GM12878 (cell line): ENCODE results near the gene ENDOV. TPM values are rescaled to one million over a fixed set of nuclear protein-coding genes. Genes with fewer than 3 reads are reported as not detected.

Source experiments
- ATAC-seq: fragments of 200-7000 bp; cut with Tn5 transposase; 3 replicates; pipeline ENCODE4 v1.9.1; 2020; ENCODE audit warnings: mild to moderate bottlenecking, moderate library complexity
- BruUV-seq: library from RNA; stranded (reverse); fragments of 400-500 nt; replicated peaks from 2 replicates; lab custom pipeline; 2021; lab: Mats Ljungman, UMichigan
- CTCF ChIA-PET: fragments of 300-600 bp; sonication (Branson Sonifier 250); formaldehyde crosslinking; extraction: SDS; loops from one replicate; lab custom pipeline; 2021; ENCODE audit warnings: inconsistent platforms; lab: Yijun Ruan, JAX
- POLR2A ChIA-PET: fragments of 350-600 bp; formaldehyde crosslinking; extraction: SDS; loops from one replicate; lab custom pipeline; 2021; ENCODE audit warnings: inconsistent platforms; lab: Charles Lee
- RAD21 ChIA-PET: fragments of 300-600 bp; sonication (Branson Sonifier 250); formaldehyde crosslinking; loops from one replicate; lab custom pipeline; 2023; ENCODE audit warnings: antibody characterized with exemption; ENCODE audit not compliant: unreplicated experiment; lab: Charles Lee
- SMC1A ChIA-PET: fragments of 300-600 bp; sonication (Branson Sonifier 250); formaldehyde crosslinking; loops from one replicate; lab custom pipeline; 2023; ENCODE audit not compliant: unreplicated experiment, uncharacterized antibody; lab: Charles Lee
- DNase-seq: peaks from one replicate; pipeline ENCODE4 v3.0.0-alpha.2; 2011; ENCODE audit warnings: low read depth, low spot score
- FAIRE-seq: peaks from 3 replicates; lab custom pipeline; 2011; peaks lifted over from hg19 to GRCh38; lab: Jason Lieb, UNC
- H2AFZ ChIP-seq: 2 replicates; pipeline ENCODE4 v1.6.0; 2011; ENCODE audit warnings: low read depth, low read length, control low read depth; ENCODE audit not compliant: control insufficient read depth
- H3K27ac ChIP-seq: 2 replicates; pipeline ENCODE4 v1.5.1; 2011; ENCODE audit warnings: control low read depth; ENCODE audit not compliant: control insufficient read depth, insufficient read depth
- H3K27me3 ChIP-seq, 2 experiments: replicated peaks in 1 of 2; 2 replicates each; pipeline versions ENCODE4 v1.6.0 to v1.6.1; 2011; ENCODE audit warnings: low read length in 1 of 2; ENCODE audit not compliant: control insufficient read depth in 2 of 2, insufficient read depth in 2 of 2
- H3K36me3 ChIP-seq, 2 experiments: 2 replicates each; pipeline ENCODE4 v1.5.1; 2011; ENCODE audit warnings: low read length in 1 of 2; ENCODE audit not compliant: control insufficient read depth in 2 of 2, insufficient read depth in 2 of 2
- H3K4me1 ChIP-seq: 2 replicates; pipeline ENCODE4 v1.6.1; 2011; ENCODE audit warnings: mild to moderate bottlenecking, low read length, moderate library complexity, mixed read lengths; ENCODE audit not compliant: control insufficient read depth, insufficient read depth
- H3K4me2 ChIP-seq: 2 replicates; pipeline ENCODE4 v1.6.0; 2011; ENCODE audit warnings: control low read depth; ENCODE audit not compliant: control insufficient read depth, insufficient read depth
- H3K4me3 ChIP-seq: fragments of 200-600 bp; sonication (generic); 2 replicates; pipeline ENCODE4 v1.5.1; 2016
- H3K79me2 ChIP-seq: 2 replicates; pipeline ENCODE4 v1.6.0; 2011; ENCODE audit warnings: low read length; ENCODE audit not compliant: control insufficient read depth, insufficient read depth
- H3K9ac ChIP-seq: 2 replicates; pipeline ENCODE4 v1.8.0; 2011; ENCODE audit warnings: low read length, control low read depth, mixed read lengths; ENCODE audit not compliant: control insufficient read depth, insufficient read depth
- H3K9me3 ChIP-seq: replicated peaks from 3 replicates; pipeline ENCODE4 v1.5.1; 2011; ENCODE audit warnings: mild to moderate bottlenecking, low read length; ENCODE audit not compliant: control insufficient read depth, insufficient read depth
- H4K20me1 ChIP-seq: 2 replicates; pipeline ENCODE4 v1.6.0; 2011; ENCODE audit not compliant: control insufficient read depth, insufficient read depth
- BRCA1 ChIP-seq: IDR thresholded peaks from 2 replicates; pipeline ENCODE4 v1.6.1; 2011; ENCODE audit warnings: low read depth, low read length, improper control_type of control experiment
- CEBPB ChIP-seq, 2 experiments: fragments of 150-350 bp in 1 of 2; IDR thresholded peaks; 2 replicates each; pipeline ENCODE4 v1.6.1; 2012 to 2014; ENCODE audit warnings: low read depth in 2 of 2, low read length in 2 of 2, borderline replicate concordance in 1 of 2, inconsistent platforms in 1 of 2
- NFIC ChIP-seq: IDR thresholded peaks from 2 replicates; pipeline ENCODE4 v1.6.1; 2012; ENCODE audit warnings: low read depth, mild to moderate bottlenecking, inconsistent platforms, low read length, moderate library complexity
- SUZ12 ChIP-seq: fragments of 200-600 bp; sonication (generic); IDR thresholded peaks from one replicate; pipeline ENCODE4 v1.6.1; 2018; ENCODE audit warnings: antibody characterized with exemption, mild to moderate bottlenecking; ENCODE audit not compliant: unreplicated experiment
- TCF3 ChIP-seq: IDR thresholded peaks from 2 replicates; pipeline ENCODE4 v1.6.1; 2012; ENCODE audit warnings: low read depth, mild to moderate bottlenecking, low read length, borderline replicate concordance; ENCODE audit not compliant: insufficient read depth
- WGBS: methylation state at CpG from one replicate; pipeline ENCODE4 v1.1.6; 2016; ENCODE audit warnings: low lambda C conversion rate; ENCODE audit not compliant: insufficient replicate concordance, insufficient coverage; ENCODE audit errors: missing lambda C conversion rate; 5-methylcytosine and 5-hydroxymethylcytosine counted together
- in situ Hi-C: fragments of 300-500 bp; cut with MboI; formaldehyde crosslinking; loops from 9 replicates; pipeline ENCODE4 v1.14.3; 2018; ENCODE audit warnings: mixed read lengths
- intact Hi-C: fragments of 100-400 bp; cut with micrococcal nuclease; formaldehyde crosslinking; loops from one replicate; pipeline ENCODE4 v1.14.2; 2022; ENCODE audit not compliant: unreplicated experiment
- polyA plus RNA-seq, 11 experiments: library from polyadenylated mRNA; depleted of rRNA in 4 of 11; unstranded in 6 of 11; stranded (reverse) in 5 of 11; fragments of >200 nt; fragmentation: Nextera tagmentation in 4 of 11; fragmentation: Illumina TruSeq in 1 of 11; extraction: Ambion mirVana in 4 of 11; extraction: Trizol in 1 of 11; gene quantifications; 1 replicate in 1 of 11; 2 replicates in 10 of 11; pipeline versions ENCODE4 v1.2.1 to v1.2.3, GENCODE V29; 2011 to 2016; ENCODE audit warnings: inconsistent platforms in 2 of 11, missing spikeins in 2 of 11, low read depth in 1 of 11
- total RNA-seq, 4 experiments: library from RNA; depleted of rRNA in 3 of 4; stranded (reverse); fragments of >200 nt in 3 of 4; fragmentation: Illumina TruSeq in 1 of 4; extraction: Trizol in 1 of 4; gene quantifications; 2 replicates each; pipeline versions ENCODE4 v1.2.1 to v1.2.3, GENCODE V29; 2013 to 2021
- TF ChIP-seq, protein P1 (sequence below): fragments of 450-650 bp; IDR thresholded peaks from 2 replicates; pipeline ENCODE4 v1.6.1; 2017; ENCODE audit warnings: mild to moderate bottlenecking, moderate library complexity
- TF ChIP-seq, protein P2 (sequence below): fragments of 450-650 bp; IDR thresholded peaks from 2 replicates; pipeline ENCODE4 v1.6.1; 2016; ENCODE audit warnings: mild to moderate bottlenecking

Gene ENDOV
- total and polyA plus RNA-seq, 10 of the 15 experiments (the other 5 are each of a cell fraction or from before 2014, with no cell fraction given) = 0.63 to 11.9 (median 8.1) TPM

DNA sequence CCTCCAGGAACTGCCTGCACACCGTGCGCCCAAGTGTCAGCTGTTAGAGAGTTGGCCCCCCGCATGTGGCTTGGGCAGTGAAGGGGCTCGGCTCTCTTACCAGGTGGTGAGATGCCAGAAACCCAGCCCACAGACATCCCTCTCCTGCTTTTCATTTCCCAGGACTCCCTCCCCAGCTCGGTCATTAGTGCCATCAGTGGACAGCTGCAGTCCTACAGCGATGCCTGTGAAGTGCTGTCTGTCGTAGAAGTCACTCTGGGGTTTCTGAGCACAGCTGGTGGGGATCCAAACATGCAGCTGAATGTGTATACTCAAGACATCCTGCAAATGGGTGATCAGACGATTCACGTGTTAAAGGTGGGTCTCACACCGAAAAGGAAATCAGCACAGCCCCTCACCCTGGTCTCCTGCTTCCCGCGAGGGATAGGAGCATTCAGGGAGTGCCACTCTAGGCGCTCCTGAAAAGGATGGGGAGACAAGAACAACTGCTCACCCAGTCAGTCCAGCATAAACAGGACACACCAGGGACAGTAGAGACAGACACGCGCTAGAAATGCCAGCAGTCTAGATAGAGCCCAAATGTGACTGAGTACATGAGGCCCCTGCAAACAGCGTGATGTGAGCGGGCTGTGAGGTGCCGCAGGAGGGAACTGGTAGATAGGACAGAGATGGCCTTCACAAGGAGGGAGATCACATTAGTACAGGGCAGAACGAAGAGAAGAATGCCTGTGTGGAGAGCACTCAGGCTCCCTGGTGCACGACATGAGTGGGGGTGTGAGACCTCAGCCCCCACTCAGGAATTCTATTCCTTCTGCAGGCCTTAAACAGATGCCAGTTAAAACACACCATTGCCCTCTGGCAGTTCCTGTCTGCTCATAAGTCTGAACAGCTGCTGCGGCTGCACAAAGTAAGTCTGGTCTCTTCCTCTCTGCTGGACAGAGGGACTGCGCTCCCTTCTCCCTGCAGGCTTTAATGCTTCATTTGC, 25.7 kb upstream of the ENDOV start:
- DNase-seq = no peak
- in situ Hi-C loops = no loop called here
- SMC1A ChIA-PET = no interaction called here
- no peak for ATAC-seq
- Histone ChIP-seq H3K4me2 (no peak overlapping the region), H3K36me3 (peaks cover 47 to 65% of the 10 kb centered on the region in 2 experiments), H3K9me3 (no peaks in the 10 kb centered on the region), H3K9ac (no peak overlapping the region), H4K20me1 (no peaks in the 10 kb centered on the region), H3K27ac (no peak overlapping the region), H3K4me3 (no peak overlapping the region), H3K27me3 (no peaks in the 10 kb centered on the region), H3K79me2 (no peaks in the 10 kb centered on the region), H3K4me1 (no peaks in the 10 kb centered on the region), H2AFZ (no peak overlapping the region)
- POLR2A ChIA-PET = interaction anchor here (0.6 kb wide), 2 partner anchors 51 to 448 kb away, joined by 3 read pairs; no protein-coding TSS in a partner anchor
- intact Hi-C loops = no loop called here
- CTCF ChIA-PET = no interaction called here
- 97% methylated on average over 22 of the region's 22 CpGs for WGBS
- no peak for FAIRE-seq
- TF ChIP-seq BRCA1 (no peak), SUZ12 (no peak)
- RAD21 ChIA-PET = no interaction called here
- BruUV-seq = no TSS peak

DNA sequence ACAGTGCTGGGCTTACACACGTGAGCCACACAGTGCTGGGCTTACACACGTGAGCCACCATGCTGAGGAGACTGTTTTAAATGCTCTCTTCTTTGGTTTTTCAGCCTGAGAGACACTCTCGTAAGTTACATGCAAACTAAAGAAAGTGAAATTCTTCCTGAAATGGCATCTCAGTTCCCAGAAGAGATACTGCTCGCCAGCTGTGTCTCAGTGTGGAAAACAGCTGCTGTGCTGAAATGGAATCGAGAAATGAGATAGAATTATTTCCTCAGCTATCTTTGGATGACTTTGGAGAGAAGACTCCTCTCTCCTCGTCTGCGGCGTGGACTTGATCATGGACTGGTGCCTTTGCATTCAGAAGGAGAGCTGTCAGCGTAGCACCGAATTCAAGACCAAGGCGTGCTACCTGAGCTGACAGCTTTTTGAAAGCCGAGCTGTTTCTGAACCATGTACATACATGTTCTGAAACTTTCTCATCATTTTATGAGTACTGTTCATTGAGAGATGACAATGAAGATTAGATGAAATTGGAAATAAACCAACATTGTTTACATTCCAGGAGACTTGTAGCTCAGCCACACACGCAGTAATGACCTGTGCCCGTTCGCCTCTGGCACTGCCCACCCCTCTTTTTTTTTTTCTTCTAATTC, 21.6 kb upstream of the ENDOV start:
- WGBS = 92% methylated on average over 15 of the region's 15 CpGs
- ChIA-PET CTCF (interaction anchor here (0.6 kb wide), 1 partner anchor 203 kb away, joined by 4 read pairs; no protein-coding TSS in a partner anchor), RAD21 (no interaction called here), SMC1A (interaction anchor here (1.1 kb wide), 1 partner anchor 16 kb away, joined by 3 read pairs; no protein-coding TSS in a partner anchor), POLR2A (no interaction called here)
- H3K4me2 ChIP-seq = no peak overlapping the region
- H3K9ac ChIP-seq = no peak overlapping the region
- H3K4me1 ChIP-seq = no peaks in the 10 kb centered on the region
- in situ Hi-C loops (no loop called here), intact Hi-C loops (no loop called here)
- no peak overlapping the region for H3K27ac ChIP-seq
- FAIRE-seq = no peak
- H3K36me3 ChIP-seq = peaks cover 26 to 52% of the 10 kb centered on the region in 2 experiments
- DNase-seq = no peak
- no TSS peak for BruUV-seq
- no peaks in the 10 kb centered on the region for H3K9me3 ChIP-seq
- no peak overlapping the region for H2AFZ ChIP-seq
- no peaks in the 10 kb centered on the region for H3K79me2 ChIP-seq
- H4K20me1 ChIP-seq = 0 out of 2 replicates have a peak, but pooled peaks cover 3% of the 10 kb centered on the region
- no peak overlapping the region for H3K4me3 ChIP-seq
- no peak for ATAC-seq
- no peaks in the 10 kb centered on the region for H3K27me3 ChIP-seq
- no peak for TF ChIP-seq CEBPB (IDR thresholded peaks at IDR 0.05; ENCODE audit: borderline replicate concordance in 1 of 2, low read depth in 2 of 2, low read length in 2 of 2)
- TF ChIP-seq TCF3 = no peak
- no peak for TF ChIP-seq NFIC
- TF ChIP-seq, protein P1, sequence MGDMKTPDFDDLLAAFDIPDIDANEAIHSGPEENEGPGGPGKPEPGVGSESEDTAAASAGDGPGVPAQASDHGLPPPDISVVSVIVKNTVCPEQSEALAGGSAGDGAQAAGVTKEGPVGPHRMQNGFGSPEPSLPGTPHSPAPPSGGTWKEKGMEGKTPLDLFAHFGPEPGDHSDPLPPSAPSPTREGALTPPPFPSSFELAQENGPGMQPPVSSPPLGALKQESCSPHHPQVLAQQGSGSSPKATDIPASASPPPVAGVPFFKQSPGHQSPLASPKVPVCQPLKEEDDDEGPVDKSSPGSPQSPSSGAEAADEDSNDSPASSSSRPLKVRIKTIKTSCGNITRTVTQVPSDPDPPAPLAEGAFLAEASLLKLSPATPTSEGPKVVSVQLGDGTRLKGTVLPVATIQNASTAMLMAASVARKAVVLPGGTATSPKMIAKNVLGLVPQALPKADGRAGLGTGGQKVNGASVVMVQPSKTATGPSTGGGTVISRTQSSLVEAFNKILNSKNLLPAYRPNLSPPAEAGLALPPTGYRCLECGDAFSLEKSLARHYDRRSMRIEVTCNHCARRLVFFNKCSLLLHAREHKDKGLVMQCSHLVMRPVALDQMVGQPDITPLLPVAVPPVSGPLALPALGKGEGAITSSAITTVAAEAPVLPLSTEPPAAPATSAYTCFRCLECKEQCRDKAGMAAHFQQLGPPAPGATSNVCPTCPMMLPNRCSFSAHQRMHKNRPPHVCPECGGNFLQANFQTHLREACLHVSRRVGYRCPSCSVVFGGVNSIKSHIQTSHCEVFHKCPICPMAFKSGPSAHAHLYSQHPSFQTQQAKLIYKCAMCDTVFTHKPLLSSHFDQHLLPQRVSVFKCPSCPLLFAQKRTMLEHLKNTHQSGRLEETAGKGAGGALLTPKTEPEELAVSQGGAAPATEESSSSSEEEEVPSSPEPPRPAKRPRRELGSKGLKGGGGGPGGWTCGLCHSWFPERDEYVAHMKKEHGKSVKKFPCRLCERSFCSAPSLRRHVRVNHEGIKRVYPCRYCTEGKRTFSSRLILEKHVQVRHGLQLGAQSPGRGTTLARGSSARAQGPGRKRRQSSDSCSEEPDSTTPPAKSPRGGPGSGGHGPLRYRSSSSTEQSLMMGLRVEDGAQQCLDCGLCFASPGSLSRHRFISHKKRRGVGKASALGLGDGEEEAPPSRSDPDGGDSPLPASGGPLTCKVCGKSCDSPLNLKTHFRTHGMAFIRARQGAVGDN = no peak
- TF ChIP-seq, protein P2, sequence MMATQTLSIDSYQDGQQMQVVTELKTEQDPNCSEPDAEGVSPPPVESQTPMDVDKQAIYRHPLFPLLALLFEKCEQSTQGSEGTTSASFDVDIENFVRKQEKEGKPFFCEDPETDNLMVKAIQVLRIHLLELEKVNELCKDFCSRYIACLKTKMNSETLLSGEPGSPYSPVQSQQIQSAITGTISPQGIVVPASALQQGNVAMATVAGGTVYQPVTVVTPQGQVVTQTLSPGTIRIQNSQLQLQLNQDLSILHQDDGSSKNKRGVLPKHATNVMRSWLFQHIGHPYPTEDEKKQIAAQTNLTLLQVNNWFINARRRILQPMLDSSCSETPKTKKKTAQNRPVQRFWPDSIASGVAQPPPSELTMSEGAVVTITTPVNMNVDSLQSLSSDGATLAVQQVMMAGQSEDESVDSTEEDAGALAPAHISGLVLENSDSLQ = no peak
